ENCODE measurements around the gene ATL1.
"Not testable (repeated sequence)": the region's sequence is repeated elsewhere in the genome, so short reads cannot be mapped to it uniquely, and the experiment has no call there.

The ATL1 gene

DNA sequence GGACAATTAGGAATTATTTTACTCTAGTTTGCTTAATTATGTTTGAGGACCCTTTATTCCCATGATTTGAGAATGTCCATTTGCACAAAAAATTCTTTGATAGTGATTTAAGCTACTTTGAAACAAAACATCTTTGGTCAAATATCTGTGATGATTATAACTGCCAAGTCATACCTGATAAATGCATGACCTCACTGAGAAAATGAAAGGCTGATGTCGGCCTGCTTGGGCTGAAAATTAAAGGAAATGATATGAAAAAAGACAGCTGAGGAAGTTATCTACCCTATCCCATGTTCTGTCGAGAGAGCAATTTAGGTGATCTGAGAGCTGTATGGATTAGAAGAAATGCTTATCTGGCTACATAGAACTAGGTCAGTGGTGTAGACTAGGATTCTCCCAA lies 43.6 kb downstream of the ATL1 start:
- DNase-seq (ENCODE audit: low spot score): no peak

DNA sequence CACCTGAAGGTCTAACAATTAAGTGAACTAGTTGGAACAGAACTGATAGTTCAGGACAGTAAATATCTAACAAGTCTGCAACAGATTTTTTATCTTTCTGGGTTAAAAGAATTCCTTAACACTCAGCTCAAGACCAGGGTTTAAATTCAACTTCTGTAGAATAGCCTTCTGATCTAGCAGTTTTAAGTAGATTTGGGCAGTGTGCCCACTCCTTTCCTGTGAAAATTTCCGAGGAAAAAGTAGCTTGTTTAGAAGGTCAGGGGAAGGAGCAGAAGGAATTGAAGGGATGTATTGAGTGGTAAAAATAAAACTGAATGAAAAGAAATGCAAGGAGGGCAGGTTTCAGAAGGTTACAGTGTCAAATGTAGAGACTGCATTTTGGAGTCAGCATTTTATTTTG lies 45.8 kb downstream of the ATL1 start:
- DNase-seq (ENCODE audit: low spot score): no peak

DNA sequence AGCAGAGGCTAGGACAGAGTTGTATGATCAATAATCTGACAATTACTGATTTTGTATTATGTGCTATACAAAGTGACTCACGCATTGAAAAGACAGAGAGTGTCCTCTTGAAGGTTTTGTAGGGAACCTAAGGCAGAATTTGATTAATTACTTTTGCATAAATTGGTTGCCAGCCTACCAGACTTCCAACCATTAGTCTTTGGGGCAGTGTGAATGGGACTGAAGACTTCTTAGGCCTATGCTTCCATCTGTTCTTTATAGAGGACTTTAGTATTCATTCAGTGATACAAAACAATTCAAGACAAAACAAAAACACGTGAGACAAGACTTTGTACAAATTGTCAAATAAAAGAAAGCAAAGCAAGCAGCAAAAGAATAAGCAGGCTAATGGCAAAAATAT lies 46.5 kb downstream of the ATL1 start:
- no peak for DNase-seq (ENCODE audit: low spot score)

DNA sequence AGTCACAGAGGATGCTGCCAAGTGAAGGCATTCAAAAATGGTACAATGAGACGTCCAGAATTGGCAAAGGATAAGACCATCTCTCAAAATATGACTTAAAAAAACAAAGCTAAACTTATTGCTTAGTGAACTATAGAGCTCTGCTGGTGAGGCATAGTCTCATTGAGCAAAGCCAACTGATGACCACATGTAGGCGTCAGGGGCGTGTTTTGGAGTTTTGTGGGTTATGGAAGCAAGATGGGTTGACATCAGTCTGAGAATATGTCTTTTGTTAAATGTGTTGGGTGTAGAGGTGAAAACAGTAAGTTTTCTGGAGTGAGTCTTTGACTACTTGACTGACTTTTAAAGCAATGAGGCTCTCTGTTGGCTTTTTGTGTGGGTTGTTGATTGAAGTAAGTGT lies 47.2 kb downstream of the ATL1 start:
- no peak for DNase-seq (ENCODE audit: low spot score)

DNA sequence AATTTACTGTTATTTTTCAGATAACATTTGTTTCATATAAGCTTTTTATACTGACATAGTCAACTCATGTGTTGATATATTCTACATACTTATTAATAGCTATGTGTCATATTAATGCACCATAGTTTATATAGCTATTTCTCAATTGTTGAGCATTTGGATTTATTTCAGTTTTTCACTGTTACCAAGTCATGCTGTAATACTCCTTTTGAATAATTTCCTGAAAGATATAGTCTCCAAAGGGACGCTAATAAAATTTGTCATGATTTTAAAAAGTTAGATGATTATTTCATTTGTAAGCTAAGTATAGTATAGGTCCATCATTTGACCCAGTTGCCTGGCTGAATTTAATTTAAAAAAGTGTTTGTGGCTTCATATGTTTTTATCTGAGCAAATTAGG lies 47.8 kb downstream of the ATL1 start:
- DNase-seq (ENCODE audit: low spot score): no peak

DNA sequence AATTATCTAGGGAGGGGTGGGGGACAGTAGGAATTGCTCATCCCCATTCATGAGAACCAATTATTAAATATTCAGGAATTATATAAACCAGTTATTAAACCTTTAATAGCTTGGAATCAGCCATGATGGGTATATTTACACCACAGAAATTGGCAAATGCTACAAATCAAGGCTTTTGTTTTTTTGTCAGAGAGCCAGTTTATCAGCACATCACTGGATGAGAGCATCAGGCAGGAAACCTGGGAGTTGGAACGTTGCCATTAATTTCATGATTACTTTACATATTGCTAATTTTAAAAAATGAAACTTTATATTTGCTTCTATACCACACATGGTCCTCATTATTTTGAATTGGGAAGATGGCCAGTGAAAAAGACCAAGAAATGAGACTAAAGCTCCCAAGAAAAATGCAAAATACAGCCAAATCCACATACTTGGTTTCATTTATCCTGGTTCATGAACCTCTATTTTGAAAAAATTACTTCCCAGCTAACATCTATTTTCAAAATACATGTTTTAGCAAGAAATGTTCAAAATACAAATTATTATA lies 48.4 kb downstream of the ATL1 start:
- DNase-seq (ENCODE audit: low spot score): no peak

DNA sequence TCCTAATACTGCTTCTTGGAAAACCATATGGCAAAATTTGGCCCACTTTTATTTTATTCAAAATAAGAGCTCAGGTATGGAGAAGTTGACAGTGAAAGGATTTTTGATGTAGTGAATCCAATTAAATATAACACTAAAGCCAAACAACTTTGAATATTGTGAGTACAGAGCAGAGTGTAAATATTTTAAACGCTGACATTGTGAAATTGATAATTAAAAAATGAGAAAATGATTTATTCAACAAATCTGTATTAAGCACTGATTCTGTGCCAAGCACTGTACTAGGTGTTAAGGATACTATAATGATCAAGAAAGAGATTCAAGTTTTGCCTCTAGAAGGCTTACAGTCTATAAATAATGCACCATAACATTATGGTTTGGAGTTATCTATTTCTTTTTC lies 50.5 kb downstream of the ATL1 start:
- no peak for DNase-seq (ENCODE audit: low spot score)

DNA sequence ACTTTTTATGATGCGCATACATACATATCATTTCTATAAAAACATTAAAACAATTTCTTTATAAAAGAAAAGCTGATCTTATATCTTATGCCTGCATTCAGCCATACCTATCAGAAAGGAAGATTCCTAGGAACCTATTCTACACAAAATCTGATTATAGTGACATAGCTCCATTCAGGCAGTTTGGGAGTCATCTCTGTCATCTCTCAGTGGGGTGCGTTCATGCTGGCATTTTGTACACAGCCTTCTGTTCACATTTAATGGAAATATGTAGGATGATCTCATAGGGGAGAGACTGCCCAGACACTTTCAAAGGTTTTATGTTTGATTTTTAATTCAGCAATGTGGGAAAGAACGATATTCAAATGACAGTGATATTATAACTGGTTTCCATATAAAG lies 52.9 kb downstream of the ATL1 start:
- DNase-seq (ENCODE audit: low spot score): no peak

DNA sequence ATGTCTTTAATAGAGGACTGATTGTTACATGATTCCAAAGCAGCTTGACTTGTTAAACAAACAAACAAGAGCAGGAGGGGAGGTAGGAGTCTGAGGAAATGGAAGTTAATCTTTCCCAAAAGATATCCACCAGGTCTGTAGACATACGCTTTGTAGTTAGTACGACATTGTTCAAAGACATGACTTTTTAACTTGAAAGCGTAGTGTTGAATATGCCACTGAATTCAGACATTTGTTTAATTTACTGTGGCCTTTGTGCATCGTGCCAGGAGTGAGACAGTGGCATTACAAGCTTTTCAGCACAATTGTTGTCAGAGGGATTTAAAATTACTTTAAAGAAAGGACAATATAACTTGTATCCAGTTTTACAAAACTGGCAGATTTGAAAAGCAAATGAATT lies 55.1 kb downstream of the ATL1 start:
- DNase-seq (ENCODE audit: low spot score): no peak

DNA sequence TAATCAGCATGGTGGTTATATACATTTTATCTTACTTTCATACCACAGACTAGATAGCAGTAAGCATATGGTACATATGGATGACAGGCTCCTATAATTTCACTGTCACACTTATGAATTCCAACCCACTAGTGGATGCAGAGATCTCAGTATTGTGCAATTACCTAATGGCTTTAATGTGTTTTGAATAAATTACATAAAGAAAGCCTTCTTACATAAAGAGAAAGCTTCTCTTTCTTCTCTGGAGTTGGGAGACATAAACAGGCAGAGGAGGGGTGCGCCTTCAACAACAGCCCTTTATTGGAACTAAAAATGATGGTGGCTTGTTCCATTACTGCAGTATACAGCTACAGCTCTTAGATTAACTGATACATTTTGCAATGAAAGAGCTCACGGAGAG lies 55.6 kb downstream of the ATL1 start:
- no peak for DNase-seq (ENCODE audit: low spot score)

DNA sequence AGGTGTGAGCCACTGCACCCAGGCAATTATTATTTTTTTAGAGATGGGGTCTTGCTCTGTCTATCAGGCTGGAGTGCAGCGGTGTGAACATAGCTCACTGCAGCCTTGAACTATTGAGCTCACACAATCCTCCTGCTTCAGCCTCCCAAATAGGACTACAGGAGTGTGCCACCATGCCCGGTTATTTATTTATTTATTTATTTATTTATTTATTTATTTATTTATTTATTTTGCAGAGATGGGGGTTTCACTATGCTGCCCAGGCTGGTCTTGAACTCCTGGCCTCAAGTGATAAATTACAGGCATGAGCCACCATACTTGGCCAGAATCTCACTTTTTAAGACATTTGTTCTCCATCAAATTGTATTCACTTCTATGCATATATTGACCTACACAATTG lies 56.3 kb downstream of the ATL1 start:
- no peak for DNase-seq (ENCODE audit: low spot score)

DNA sequence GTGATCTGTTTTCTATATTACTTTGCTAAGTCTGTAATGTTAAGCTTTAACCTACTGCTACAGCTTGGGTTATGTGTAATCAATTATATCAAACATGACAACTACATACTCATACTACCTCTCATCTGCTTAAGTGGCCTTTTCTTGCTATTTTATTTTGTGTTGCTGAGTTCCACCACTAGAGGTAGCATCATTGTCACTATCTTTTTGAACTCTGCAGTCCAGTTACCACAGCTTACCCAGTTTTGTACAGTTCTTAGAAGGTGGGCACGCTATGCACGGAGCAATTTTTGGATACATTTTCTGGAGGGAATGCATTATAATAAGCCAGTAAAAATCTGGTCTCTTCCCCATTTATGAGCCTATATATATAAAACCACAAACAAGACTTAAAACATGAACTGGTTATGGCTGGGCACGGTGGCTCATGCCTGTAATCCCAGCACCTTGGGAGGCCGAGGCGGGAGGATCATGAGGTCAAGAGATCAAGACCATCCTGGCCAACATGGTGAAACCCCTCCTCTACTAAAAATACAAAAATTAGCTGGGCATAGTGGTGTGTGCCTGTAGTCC lies 59.7 kb downstream of the ATL1 start:
- no peak for DNase-seq (ENCODE audit: low spot score)

DNA sequence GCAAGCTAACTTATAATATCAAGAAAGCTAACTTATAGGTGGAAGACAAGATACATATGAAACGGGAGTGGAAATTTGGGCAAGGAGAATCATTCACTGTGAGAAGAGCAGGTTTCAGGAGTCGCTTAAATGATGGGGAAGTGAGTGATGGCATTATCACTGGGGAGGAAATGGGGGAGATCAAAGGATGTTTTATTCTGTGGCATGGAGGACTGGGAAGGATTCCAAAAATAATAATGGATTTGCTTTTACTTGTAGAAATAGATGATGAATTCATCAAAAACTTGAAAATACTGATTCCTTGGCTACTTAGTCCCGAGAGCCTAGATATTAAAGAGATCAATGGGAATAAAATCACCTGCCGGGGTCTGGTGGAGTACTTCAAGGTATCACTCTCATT lies 60.4 kb downstream of the ATL1 start:
- DNase-seq (ENCODE audit: low spot score): no peak

DNA sequence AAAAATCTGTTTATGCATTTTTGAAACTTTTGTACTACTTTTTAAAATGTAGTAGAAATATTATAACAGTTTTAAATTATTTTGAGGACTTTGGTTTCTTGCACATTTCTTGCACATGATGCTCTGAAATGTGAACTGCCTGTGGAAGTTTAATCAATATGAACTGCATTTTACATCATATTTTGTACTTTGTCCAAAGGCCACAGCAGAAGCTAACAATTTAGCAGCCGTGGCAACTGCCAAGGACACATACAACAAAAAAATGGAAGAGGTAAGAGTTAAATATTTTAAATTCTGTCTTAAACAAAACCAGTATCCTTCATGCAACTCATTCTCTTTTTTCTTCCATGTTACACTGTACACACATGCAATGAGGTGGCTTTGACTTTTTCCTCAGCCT lies 63.0 kb downstream of the ATL1 start:
- no peak for DNase-seq (ENCODE audit: low spot score)

DNA sequence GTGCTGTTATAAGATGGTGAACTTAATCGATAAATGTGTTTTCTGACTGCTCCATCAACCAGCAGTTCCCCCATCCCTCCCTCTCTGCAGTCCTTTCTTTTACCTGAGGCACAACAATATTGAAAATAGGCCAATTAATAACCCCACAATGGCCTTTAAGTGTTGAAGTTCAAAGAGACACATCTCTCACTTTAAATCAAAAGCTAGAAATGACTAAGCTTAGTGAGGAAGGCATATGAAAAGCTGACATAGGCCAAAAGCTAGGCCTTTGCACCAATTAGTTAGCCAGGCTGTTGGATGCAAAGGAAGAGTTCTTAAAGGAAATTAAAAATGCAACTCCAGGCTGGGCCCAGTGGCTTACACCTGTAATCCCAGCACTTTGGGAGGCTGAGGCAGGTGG lies 64.5 kb downstream of the ATL1 start:
- no peak for DNase-seq (ENCODE audit: low spot score)

DNA sequence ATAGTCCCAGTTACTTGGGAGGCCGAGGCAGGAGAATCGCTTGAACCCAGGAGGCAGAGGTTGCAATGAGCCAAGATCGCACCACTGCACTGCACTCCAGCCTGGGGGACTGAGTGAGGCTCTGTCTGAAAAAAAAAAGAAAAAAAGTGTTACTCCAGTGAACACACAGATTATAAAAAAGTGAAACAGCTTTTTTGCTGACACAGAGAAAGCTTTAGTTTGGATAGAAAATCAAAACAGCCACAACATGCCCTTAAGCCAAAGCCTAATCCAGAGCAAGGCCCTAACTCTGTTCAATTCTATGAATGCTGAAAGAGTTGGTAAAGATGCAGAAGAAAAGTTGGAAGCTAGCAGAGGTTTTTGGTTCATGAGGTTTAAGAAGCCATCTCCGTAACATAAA lies 65.0 kb downstream of the ATL1 start:
- DNase-seq (ENCODE audit: low spot score): not testable (repeated sequence)

DNA sequence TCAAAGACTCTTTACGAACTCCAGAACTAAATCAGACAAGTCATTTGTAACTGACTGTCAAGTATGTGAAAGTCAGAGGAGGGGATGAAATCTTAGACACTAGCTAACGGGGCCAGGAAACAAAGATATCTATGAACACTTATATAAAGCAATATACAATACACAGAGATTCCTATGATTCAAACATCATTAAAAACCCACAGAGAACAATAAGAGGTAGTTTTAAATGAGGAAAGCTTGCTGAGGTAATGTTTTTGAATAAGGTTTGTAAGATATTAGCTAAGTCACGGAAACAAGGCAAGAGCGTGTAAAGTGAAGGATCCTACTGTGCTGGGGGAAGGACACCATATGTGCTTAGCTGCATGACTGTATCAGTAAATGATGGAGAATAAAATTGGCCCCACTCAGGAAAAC lies 71.5 kb downstream of the ATL1 start:
- no peak for DNase-seq (ENCODE audit: low spot score)

DNA sequence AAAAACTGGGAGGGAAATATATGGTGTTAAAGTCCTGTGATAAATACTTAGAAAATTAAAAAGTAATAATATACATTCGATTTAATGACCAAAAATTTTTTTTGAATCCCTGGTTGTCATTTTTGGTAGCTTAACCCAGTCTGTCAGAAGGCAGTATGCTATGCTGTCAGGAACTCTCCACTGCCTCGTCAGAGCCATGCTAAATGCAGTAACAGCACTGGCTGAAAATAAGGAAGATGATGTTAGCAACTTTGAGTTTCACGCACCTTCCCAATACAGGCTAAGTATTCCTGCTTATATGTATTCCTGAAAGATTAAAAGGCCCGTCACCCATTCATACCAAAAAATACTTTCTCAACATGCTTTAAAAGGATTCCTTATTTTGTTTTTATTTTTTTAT lies 74.0 kb downstream of the ATL1 start:
- DNase-seq (ENCODE audit: low spot score): no peak

DNA sequence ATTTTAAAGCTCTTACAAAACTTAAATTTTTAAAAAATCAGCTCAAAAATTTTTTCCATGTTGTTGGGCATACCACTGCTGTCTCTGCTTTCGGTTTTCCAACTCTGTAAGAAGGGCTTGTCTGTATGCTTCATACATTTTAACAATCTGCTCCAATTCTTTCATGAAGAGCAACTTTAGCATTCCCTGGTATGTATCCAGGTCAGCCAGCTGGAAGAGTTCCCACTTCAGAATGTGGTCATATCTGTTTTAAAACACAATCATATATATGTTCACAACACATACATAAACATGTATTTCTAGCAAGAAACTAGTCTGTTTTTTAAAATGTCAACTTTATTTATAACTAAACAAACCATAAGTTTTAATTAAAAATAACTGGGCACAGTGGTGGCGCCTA lies 75.2 kb downstream of the ATL1 start:
- DNase-seq (ENCODE audit: low spot score): no peak

DNA sequence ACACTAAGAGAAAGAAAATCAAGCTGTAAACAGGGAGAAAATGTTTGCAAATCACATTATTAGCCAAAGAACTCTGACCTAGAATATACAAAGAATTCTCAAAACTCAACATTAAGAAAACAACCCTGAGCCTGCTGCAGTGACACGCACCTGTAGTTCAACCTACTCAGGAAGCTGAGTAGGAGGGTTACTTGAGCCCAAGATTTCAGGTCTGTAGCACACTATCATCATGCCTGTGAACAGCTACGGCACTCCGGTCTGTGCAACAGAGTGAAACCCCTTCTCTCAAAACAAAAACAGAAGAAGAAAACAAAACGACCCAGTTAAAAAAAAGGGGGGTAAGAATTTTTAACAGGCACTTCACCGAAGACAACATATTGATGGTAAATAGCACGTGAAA lies 87.3 kb downstream of the ATL1 start:
- DNase-seq (ENCODE audit: low spot score): no peak

DNA sequence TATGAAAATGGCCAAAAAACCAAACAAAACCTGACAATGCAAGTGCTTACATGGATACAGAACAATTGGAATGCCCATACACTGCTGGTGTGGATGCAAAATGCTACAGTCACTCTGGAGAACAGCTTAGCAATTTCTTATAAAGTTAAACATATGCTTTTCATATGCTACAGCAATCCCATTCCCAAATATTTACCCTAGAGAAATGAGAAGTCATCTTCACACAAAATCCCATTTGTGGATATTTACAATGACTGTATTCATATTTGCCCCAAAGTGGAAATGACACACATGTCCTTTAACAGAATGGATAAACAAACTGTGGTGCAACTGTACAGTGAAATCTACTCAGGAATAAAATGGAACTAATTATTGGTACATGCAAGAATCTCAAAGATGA lies 87.8 kb downstream of the ATL1 start:
- DNase-seq (ENCODE audit: low spot score): no peak

DNA sequence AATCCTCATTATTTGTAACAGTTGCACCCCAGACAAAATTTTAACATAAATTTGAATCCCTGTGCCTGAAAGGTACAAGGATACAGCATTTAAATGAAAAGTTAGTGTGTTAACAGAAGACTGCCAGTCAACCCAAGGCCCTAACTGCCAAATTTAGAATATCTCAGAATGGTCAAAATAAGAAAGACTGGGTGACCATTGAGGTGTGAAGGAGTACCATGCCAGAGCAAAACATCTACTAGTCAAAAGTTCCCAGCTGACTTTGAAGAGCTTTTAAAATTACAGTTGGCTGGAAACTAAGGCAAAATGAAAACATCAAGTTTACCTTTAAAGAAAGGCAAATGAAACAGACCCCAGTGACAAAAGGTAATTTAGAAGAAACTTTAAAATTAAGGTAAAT lies 89.7 kb downstream of the ATL1 start:
- DNase-seq (ENCODE audit: low spot score): no peak

DNA sequence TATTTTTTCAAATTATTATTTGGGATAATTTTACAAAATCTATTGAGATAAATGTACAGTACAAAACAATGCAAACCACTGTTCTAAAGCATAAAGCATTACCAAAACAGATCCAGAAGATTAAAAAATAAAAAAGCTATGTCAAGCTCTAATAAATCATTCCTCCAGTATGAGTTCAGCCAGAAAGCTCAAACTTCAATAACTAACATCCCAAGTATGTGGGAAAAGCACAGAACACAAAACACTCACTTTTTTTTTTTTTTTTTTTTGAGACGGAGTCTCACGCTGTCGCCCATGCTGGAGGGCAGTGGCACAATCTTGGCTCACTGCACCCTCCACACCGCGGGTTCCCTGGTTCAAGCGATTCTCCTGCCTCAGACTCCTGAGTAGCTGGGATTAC lies 96.8 kb downstream of the ATL1 start:
- DNase-seq (ENCODE audit: low spot score): no peak

DNA sequence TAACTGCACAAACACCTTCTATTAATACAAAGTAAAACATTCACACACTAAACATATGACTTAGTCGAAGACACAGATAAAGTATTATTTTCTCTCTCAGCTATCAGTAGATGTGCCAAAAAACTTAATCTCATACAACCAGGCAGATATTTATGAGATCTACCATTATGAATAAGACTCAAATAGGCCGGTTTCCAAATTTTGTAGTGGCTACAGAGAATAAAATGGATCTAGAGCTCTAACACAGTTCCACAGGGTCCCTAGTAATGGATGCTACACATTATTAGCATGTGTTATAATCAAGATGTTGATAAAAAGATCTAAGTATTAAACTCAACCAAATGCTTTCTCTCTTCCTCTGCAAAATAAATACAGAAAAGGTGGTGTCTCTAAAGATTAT lies 97.8 kb downstream of the ATL1 start:
- DNase-seq (ENCODE audit: low spot score): no peak

DNA sequence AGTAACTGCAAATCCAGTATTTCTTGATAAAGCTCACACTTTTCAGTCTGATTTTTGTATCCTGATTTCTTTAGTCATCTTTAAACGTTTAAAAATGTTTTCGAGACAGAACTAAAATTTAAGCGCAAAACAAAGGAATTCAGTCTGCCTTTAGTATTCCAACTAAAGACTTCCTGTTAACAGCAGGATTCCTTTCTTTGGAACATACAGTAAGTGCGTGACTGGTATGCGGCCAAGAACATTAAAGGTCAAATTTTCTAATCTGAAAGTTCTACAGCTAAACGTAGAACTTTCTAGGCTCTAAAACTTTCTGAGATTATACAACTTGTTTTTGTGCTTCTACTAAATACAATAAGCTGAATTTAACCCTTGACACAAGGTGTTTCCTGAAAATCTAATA lies 98.3 kb downstream of the ATL1 start:
- DNase-seq (ENCODE audit: low spot score): no peak
